A549 treated with AZD9567 at 1 μM for 4 hours (cell line): ENCODE data around the gene COMT. TPM values are rescaled to one million over a fixed set of nuclear protein-coding genes. Genes with fewer than 3 reads are reported as not detected.

Source experiments
- total RNA-seq: library from RNA; stranded (reverse); fragments of 200-300 nt; extraction: Qiagen RNA extraction; gene quantifications from 5 replicates; pipeline ENCODE4 v1.2.3, GENCODE V29; 2022; ENCODE audit not compliant: insufficient read depth

The COMT gene
- 130 to 161 TPM (median 156 TPM) in 5 replicates for total RNA-seq

GRCh38 chr22:19941365-19942082 is at the start of gene COMT, which contains the start of gene TXNRD2:
TSS of gene COMT (plus strand) at chr22:19941772. CDS start at chr22:19962527, 20,755 bp downstream.
TSS of gene TXNRD2 (minus strand) at chr22:19941818. CDS start at chr22:19941803, 15 bp downstream.

GRCh38 chr22:20016734-20017621 is 75.4 kb downstream of the COMT start, which contains the start of gene ARVCF:
TSS of gene ARVCF (minus strand) at chr22:20016823. CDS start at chr22:19990794, 26,029 bp downstream.

Other genes with a start within 250 kb of the COMT start
- gene SEPTIN5, start 227.3 kb upstream of the COMT start, total RNA-seq, result 8.2 to 14.5 TPM (median 8.9 TPM) in 5 replicates
- gene GP1BB, start 218.2 kb upstream of the COMT start, total RNA-seq, result 1.2 to 1.5 TPM (median 1.4 TPM) in 4 of 5 replicates, not detected in the other
- gene TBX1, start 181.0 kb upstream of the COMT start, total RNA-seq, result 2.0 to 4.9 TPM (median 4.5 TPM) in 5 replicates
- 15.7 to 19.6 TPM (median 17.1 TPM) in 5 replicates for gene GNB1L, start 86.9 kb upstream of the COMT start, total RNA-seq
- gene RTL10, start 86.9 kb upstream of the COMT start, total RNA-seq, result 7.5 to 13.1 TPM (median 10.6 TPM) in 5 replicates
- gene TXNRD2, start within 50 bp of the COMT start, total RNA-seq, result 26.8 to 36.4 TPM (median 33.5 TPM) in 5 replicates
- 1.5 to 2.9 TPM (median 2.7 TPM) in 5 replicates for gene ARVCF, start 75.1 kb downstream of the COMT start, total RNA-seq
- gene TANGO2, start 79.3 kb downstream of the COMT start, total RNA-seq, result 13.3 to 21.1 TPM (median 13.6 TPM) in 5 replicates
- 18.4 to 21.3 TPM (median 20.6 TPM) in 5 replicates for gene DGCR8, start 138.5 kb downstream of the COMT start, total RNA-seq
- 271 to 295 TPM (median 290 TPM) in 5 replicates for gene RANBP1, start 174.3 kb downstream of the COMT start, total RNA-seq
- gene TRMT2A, start 175.5 kb downstream of the COMT start, total RNA-seq, result 23.5 to 29.5 TPM (median 27.0 TPM) in 5 replicates
- 29.2 to 42.3 TPM (median 40.1 TPM) in 5 replicates for gene ZDHHC8, start 190.0 kb downstream of the COMT start, total RNA-seq
- not detected in 5 replicates for gene CCDC188, start 209.3 kb downstream of the COMT start, total RNA-seq